Retinal pigment epithelial cell (primary cell): Measurements from ENCODE around the gene UBE2D2.

Source experiments
- DNase-seq: peaks from one replicate; pipeline ENCODE4 v3.0.0-alpha.2; 2010; ENCODE audit warnings: low read depth
- H3K4me3 ChIP-seq: 2 replicates; pipeline ENCODE4 v1.5.1; 2011; ENCODE audit warnings: mild to moderate bottlenecking, low read length, control low read depth, moderate library complexity
- TF ChIP-seq, protein P1 (sequence below): conservative IDR thresholded peaks from 2 replicates; pipeline ENCODE4 v1.5.1; 2011; ENCODE audit warnings: low read depth, low read length, control low read depth, inconsistent platforms

The UBE2D2 gene

DNA sequence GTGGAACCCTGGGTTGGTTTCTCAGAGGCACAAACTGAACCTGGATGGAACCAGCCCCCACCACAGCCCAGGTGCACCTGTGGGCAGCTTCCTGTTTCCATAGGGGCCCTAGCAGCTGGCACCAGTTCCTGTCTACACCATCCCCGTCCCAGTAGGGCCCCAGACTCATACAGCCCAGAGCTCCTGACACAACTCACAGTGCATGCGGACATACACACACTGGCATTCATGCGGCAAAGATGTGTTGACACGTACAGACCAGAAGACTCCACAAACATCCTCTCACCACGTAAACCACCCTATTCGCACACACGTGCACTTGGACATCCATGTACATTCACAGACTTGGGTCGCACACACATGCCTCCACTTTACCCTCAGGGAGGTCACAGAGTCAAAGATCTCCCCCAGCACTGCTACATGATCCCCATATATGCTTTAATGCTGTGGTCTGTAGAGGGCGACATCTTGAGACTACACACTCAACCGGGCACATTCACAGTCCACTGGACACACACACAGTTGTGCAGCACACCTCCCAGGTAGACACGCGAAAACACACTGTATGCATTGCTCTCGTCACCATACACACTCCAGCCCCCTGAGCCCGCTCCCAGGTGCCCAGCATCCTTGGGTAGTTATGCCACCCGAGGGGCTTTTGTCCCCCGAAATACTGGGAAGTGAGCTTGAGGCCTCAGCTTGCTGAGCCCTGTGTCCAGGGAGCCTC, 109.4 kb downstream of the UBE2D2 start:
- H3K4me3 ChIP-seq: no peak overlapping the region
- TF ChIP-seq, protein P1, sequence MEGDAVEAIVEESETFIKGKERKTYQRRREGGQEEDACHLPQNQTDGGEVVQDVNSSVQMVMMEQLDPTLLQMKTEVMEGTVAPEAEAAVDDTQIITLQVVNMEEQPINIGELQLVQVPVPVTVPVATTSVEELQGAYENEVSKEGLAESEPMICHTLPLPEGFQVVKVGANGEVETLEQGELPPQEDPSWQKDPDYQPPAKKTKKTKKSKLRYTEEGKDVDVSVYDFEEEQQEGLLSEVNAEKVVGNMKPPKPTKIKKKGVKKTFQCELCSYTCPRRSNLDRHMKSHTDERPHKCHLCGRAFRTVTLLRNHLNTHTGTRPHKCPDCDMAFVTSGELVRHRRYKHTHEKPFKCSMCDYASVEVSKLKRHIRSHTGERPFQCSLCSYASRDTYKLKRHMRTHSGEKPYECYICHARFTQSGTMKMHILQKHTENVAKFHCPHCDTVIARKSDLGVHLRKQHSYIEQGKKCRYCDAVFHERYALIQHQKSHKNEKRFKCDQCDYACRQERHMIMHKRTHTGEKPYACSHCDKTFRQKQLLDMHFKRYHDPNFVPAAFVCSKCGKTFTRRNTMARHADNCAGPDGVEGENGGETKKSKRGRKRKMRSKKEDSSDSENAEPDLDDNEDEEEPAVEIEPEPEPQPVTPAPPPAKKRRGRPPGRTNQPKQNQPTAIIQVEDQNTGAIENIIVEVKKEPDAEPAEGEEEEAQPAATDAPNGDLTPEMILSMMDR: peak; percentile 59
- DNase-seq: no peak

DNA sequence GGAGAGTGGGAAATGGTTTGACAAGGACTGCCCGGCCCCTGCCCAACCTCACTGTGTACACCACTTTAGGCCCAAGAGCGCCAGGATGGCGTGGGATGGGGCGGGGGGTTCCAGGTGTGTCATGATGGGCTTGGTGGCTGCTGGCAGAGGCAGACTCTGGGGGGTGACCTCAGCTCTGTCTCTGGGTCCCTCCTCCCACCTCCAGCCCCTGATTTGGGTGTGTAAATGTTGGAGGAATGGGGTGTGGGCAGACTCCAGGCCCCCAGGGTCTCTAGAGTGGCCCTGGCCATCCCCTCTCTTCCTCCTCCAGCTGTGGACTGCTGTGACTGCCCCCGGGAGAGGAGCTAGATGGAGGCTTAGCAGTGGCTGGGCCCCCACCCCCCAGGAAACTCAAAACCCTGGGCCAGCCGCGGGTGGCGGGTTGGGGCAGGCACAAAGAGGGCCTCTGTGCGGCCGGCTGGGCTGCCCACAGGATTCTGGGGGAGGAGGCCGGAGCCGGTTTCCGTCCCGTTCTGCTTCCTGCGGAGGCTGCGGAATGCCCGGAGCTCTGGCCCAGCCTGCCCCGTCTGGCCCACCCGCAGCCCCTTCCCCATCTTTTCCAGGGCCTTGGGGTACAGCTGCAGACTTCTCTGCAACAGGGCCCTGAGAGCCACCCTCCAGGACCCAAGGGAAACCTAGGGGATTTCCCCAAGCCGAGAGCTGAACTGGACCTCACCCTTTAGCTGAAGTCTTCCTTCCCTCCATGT, 110.1 kb downstream of the UBE2D2 start:
- DNase-seq: no peak
- H3K4me3 ChIP-seq: no peak overlapping the region
- TF ChIP-seq, protein P1: no peak

DNA sequence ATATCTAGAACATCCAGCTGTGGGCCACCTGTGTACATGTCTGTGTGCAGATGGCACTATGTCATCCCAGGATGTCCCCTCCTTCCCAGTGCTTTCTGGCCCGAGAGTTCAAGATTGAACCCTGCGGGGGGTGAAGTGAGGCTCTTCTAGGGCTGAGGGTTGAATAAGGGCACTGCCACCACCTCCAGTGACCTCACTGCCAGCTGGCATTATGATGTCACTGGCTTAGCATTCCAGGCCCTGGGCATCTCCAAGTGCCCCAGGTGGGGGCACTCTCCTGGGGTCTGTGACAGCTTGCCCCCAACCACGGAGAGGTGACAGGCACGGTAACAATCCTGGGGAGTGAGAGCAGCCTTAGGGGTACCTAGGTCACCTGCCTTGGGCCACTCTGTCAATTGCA, 114.1 kb downstream of the UBE2D2 start:
- no peak overlapping the region for H3K4me3 ChIP-seq
- no peak for DNase-seq
- TF ChIP-seq, protein P1: no peak

DNA sequence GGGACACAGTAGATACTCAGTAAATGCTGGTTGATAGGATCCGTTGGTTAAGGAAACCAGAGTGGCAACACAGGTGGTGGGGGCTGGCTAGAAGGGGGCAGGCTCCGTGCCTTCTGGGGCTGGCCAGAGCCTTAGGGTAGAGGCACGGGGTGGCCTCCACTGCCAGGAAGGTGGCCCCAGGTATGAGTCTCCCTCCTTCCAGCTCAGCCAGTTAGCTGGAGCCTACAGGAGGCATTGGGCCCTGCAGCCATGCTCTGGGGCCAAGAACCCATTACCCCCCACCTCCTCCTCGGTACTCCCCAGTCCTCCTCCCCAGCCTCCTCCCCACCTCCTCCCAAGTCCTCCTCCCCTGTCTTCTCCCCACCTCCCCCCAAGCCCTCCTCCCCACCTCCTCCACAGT, 114.7 kb downstream of the UBE2D2 start:
- TF ChIP-seq, protein P1: no peak
- no peak for DNase-seq
- H3K4me3 ChIP-seq: no peak overlapping the region

DNA sequence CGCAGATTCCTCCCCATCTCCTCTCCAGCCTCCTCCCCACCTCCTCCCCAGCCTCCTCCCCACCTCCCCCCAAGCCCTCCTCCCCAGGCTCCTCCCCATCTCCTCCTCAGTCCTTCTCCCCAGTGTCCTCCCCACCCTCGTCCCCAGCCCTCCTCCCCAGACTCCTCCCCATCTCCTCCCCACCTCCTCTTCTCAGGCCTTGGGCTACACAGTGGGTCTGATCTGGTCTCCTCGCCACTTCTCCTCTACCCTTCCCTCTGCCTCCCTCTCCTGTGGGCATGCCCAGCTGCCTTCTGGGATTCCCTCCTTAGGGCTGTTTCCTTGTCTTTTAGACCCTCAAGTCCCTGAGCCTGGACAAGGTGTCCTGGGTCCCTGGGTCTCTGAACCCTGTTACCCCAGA, 115.3 kb downstream of the UBE2D2 start:
- no peak for DNase-seq
- TF ChIP-seq, protein P1: no peak
- H3K4me3 ChIP-seq: no peak overlapping the region

DNA sequence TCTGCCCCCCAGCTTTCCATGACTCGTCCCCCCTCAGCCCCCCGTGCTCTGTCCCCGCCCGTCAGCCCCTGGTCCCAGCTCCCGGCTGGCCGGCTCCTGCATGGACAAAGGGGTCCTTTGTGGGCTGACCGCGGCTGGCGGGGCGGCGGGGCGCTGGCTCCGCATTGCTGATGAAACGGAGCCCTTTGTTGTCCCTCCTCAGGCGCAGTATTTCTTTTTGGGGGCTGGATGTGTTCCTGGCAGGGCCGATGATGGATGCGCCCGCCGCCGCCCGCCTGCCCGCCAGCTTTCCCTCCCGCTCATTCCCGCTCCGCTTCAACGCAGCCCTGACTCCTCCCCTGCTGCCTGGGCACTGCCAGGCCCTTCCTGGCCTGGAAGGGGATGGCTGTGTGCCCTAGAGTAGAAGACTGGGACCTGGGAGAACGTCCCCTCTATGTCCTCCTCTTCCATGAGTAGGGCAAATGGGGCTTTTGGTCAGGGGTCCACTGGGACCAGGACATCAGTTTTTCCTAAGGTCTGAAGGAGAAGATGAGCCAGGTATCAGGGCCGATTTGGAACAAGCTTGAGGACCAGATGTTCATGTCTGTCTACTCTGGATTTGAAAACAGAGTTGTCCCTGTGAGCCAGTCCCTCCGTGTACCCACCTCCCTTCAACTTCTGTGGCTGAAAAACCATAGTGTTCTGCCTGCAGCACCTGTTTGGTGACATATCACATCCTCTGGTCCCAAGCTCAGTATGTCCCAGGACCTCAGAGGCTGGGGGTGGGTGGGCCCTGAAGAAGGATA, 116.0 kb downstream of the UBE2D2 start:
- no peak overlapping the region for H3K4me3 ChIP-seq
- TF ChIP-seq, protein P1: no peak
- no peak for DNase-seq
